Loucy (cell line): ENCODE results near the gene LRRC61.

Experiments
- H2AFZ ChIP-seq: fragments of 200-600 bp; sonication (generic); 2 replicates; pipeline ENCODE4 v1.6.0; 2016; ENCODE audit warnings: antibody characterized with exemption, mild to moderate bottlenecking, low read length, moderate library complexity
- H3F3A ChIP-seq: fragments of 200-600 bp; 2 replicates; pipeline ENCODE4 v1.6.0; 2016; ENCODE audit warnings: antibody characterized with exemption, low read depth, mild to moderate bottlenecking
- H3K27me3 ChIP-seq: fragments of 200-600 bp; sonication (generic); 2 replicates; pipeline ENCODE4 v1.6.1; 2014; ENCODE audit warnings: low read length, mild to moderate bottlenecking; ENCODE audit not compliant: insufficient read depth, poor library complexity, severe bottlenecking
- H3K36me3 ChIP-seq: fragments of 200-600 bp; sonication (generic); 2 replicates; pipeline ENCODE4 v1.6.1; 2016; ENCODE audit warnings: low read length; ENCODE audit not compliant: insufficient read depth
- H3K4me1 ChIP-seq: fragments of 200-600 bp; sonication (generic); 2 replicates; pipeline ENCODE4 v1.5.1; 2014; ENCODE audit warnings: low read length, mild to moderate bottlenecking; ENCODE audit not compliant: insufficient read depth, poor library complexity, severe bottlenecking
- H3K4me2 ChIP-seq: fragments of 200-600 bp; sonication (generic); 2 replicates; pipeline ENCODE4 v1.6.0; 2014; ENCODE audit warnings: antibody characterized with exemption, low read length, low read depth, mild to moderate bottlenecking; ENCODE audit not compliant: poor library complexity, severe bottlenecking
- H3K4me3 ChIP-seq: fragments of 200-600 bp; sonication (generic); 2 replicates; pipeline ENCODE4 v1.5.1; 2014; ENCODE audit warnings: low read length, mild to moderate bottlenecking, mixed read lengths; ENCODE audit not compliant: poor library complexity, severe bottlenecking
- H3K79me2 ChIP-seq: fragments of 200-600 bp; sonication (generic); 2 replicates; pipeline ENCODE4 v1.6.1; 2014; ENCODE audit warnings: low read length; ENCODE audit not compliant: insufficient read depth
- H3K9ac ChIP-seq: fragments of 200-600 bp; sonication (generic); 2 replicates; pipeline ENCODE4 v1.6.0; 2014; ENCODE audit warnings: mild to moderate bottlenecking, low read depth, low read length, moderate library complexity; ENCODE audit not compliant: poor library complexity, severe bottlenecking
- H3K9me2 ChIP-seq: fragments of 200-600 bp; sonication (generic); replicated peaks from 2 replicates; pipeline ENCODE4 v1.6.1; 2016; ENCODE audit warnings: low read depth, low read length, mixed read lengths
- H3K9me3 ChIP-seq: fragments of 200-600 bp; sonication (generic); 2 replicates; pipeline ENCODE4 v1.6.1; 2014; ENCODE audit warnings: mild to moderate bottlenecking, antibody characterized with exemption, low read length, low read depth; ENCODE audit not compliant: insufficient read depth
- H4K20me1 ChIP-seq: fragments of 200-600 bp; sonication (generic); 2 replicates; pipeline ENCODE4 v1.6.0; 2014; ENCODE audit warnings: antibody characterized with exemption, low read length, mild to moderate bottlenecking; ENCODE audit not compliant: insufficient read depth, poor library complexity, severe bottlenecking
- CTCF ChIP-seq: fragments of 200-600 bp; sonication (generic); conservative IDR thresholded peaks from 2 replicates; pipeline ENCODE4 v1.5.1; 2014; ENCODE audit warnings: mild to moderate bottlenecking, antibody characterized with exemption, low read length
- EZH2phosphoT487 ChIP-seq: fragments of 200-600 bp; IDR thresholded peaks from 2 replicates; pipeline ENCODE4 v1.6.1; 2018; ENCODE audit warnings: antibody characterized with exemption, mild to moderate bottlenecking, moderate library complexity, borderline replicate concordance

Gene LRRC61

GRCh38 chr7:150330211-150330885 is 7.2 kb downstream of the LRRC61 start:
- peaks cover 57% of the 10 kb centered on the region for H3K36me3 ChIP-seq
- H3K4me1 ChIP-seq, result peaks cover 28% of the 10 kb centered on the region
- peaks cover 18% of the 10 kb centered on the region for H4K20me1 ChIP-seq
- no peaks in the 10 kb centered on the region for H3K9me2 ChIP-seq
- TF ChIP-seq CTCF (no peak), EZH2phosphoT487 (no peak)
- H2AFZ ChIP-seq, result no peak overlapping the region
- H3K27me3 ChIP-seq, result no peaks in the 10 kb centered on the region
- H3K9ac ChIP-seq, result no peak overlapping the region
- no peak overlapping the region for H3K4me3 ChIP-seq
- no peaks in the 10 kb centered on the region for H3F3A ChIP-seq
- no peaks in the 10 kb centered on the region for H3K9me3 ChIP-seq
- H3K79me2 ChIP-seq, result peaks cover 48% of the 10 kb centered on the region
- no peak overlapping the region for H3K4me2 ChIP-seq

- no peak overlapping the region for H3K4me3 ChIP-seq
- peaks cover 49% of the 10 kb centered on the region for H3K36me3 ChIP-seq
- no peaks in the 10 kb centered on the region for H3K9me3 ChIP-seq
- H3K27me3 ChIP-seq, result no peaks in the 10 kb centered on the region
- no peaks in the 10 kb centered on the region for H3K9me2 ChIP-seq
- no peaks in the 10 kb centered on the region for H3F3A ChIP-seq
- H2AFZ ChIP-seq, result no peak overlapping the region
- no peak overlapping the region for H3K4me2 ChIP-seq
- no peak for TF ChIP-seq CTCF
- no peak for TF ChIP-seq EZH2phosphoT487
- H3K9ac ChIP-seq, result no peak overlapping the region
- H3K4me1 ChIP-seq, result peaks cover under 1% of the 10 kb centered on the region
- H4K20me1 ChIP-seq, result peaks cover 2% of the 10 kb centered on the region
- H3K79me2 ChIP-seq, result peaks cover 21% of the 10 kb centered on the region; the same call in 1 of the 2 replicates
These were observed 9.9 kb downstream of the LRRC61 start for GRCh38 chr7:150332852-150333635.

- no peak overlapping the region for H3K4me3 ChIP-seq
- no peak overlapping the region for H3K9ac ChIP-seq
- H3K9me3 ChIP-seq, result no peaks in the 10 kb centered on the region
- H3K4me1 ChIP-seq, result no peaks in the 10 kb centered on the region
- no peaks in the 10 kb centered on the region for H3F3A ChIP-seq
- peaks cover 14% of the 10 kb centered on the region; the same call in 1 of the 2 replicates for H3K79me2 ChIP-seq
- H4K20me1 ChIP-seq, result no peaks in the 10 kb centered on the region
- no peak overlapping the region for H2AFZ ChIP-seq
- H3K4me2 ChIP-seq, result no peak overlapping the region
- no peaks in the 10 kb centered on the region for H3K27me3 ChIP-seq
- no peaks in the 10 kb centered on the region for H3K9me2 ChIP-seq
- TF ChIP-seq EZH2phosphoT487 (no peak), CTCF (no peak)
- peaks cover 47% of the 10 kb centered on the region; the same call in 1 of the 2 replicates for H3K36me3 ChIP-seq
These were observed 10.5 kb downstream of the LRRC61 start for GRCh38 chr7:150333659-150334058.
